Measurements from ENCODE around the gene DCST1. TPM values are rescaled to one million over a fixed set of nuclear protein-coding genes. Genes with fewer than 3 reads are reported as not detected.

The DCST1 gene
- total and polyA plus RNA-seq, 2 donors (not counting 1 experiment from before 2014, with no cell fraction given): not detected

DNA sequence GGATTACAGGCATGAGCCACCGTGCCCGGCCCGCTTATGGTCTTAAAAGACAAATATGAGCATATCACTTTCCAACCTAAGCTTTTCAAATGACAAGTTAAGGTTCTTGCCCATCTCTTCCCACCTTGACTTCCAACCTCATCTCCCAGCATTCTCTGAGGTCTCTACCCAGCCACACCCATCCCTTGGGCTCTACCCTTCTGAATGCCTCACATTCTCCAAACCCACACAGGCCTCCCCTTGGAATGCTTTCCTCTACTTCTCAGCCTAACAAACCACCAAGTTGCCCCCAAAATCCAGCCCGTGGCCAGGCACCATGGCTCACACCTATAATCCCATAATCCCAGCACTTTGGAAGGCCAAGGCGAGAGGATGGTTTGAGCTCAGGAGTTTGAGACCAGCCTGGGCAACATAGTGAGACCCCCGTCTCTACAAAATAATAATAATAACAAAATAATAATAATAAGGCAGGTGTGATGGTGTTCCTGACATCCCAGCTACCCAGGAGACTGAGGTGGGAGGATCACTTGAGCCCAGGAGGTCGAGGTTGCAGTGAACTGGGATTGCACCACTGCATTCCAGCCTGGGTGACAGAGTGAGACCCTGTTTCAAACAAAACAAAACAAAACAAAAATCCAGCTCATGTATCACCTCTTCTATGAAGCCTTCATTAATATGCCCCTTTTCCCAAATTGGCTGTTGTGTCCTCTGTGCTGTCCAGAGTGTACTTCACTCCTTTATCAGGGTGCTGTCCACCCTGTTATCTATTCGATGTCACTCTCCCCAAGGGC lies 11.3 kb upstream of the DCST1 start:
- H3K27ac ChIP-seq (ENCODE audit: insufficient read depth, low read length): no peak overlapping the region
- H3K36me3 ChIP-seq (ENCODE audit: control insufficient read depth, insufficient read depth, low read length): no peaks in the 10 kb centered on the region
- peak in 1 of 2 donors; percentile 16 for DNase-seq (ENCODE audit: low read depth in 2 of 2)
- no peak overlapping the region for H3K4me2 ChIP-seq (ENCODE audit: extremely low read depth, insufficient read depth, low read length)
- no peaks in the 10 kb centered on the region for H3K79me2 ChIP-seq (ENCODE audit: control insufficient read depth, insufficient read depth, low read length)
- peaks cover 14% of the 10 kb centered on the region for H3K4me1 ChIP-seq (ENCODE audit: control insufficient read depth, extremely low read depth, insufficient read depth, low read length)
- no peak overlapping the region for H3K4me3 ChIP-seq (replicated peaks in 1 of 4; ENCODE audit: control extremely low read depth in 1 of 4, insufficient read depth in 1 of 4, low read depth in 3 of 4, low read length in 4 of 4)
- no peak overlapping the region for H3K9ac ChIP-seq (ENCODE audit: insufficient read depth, low read length)
- H4K20me1 ChIP-seq (ENCODE audit: control insufficient read depth, extremely low read depth, insufficient read depth, low read length): no peaks in the 10 kb centered on the region
- H2AFZ ChIP-seq (ENCODE audit: low read length): no peak overlapping the region
- no peaks in the 10 kb centered on the region for H3K9me3 ChIP-seq (ENCODE audit: control insufficient read depth, insufficient read depth, low read depth, low read length)
- TF ChIP-seq EZH2 (IDR thresholded peaks at IDR 0.05; ENCODE audit: low read length, missing control alignments): no peak
- TF ChIP-seq, protein P1, sequence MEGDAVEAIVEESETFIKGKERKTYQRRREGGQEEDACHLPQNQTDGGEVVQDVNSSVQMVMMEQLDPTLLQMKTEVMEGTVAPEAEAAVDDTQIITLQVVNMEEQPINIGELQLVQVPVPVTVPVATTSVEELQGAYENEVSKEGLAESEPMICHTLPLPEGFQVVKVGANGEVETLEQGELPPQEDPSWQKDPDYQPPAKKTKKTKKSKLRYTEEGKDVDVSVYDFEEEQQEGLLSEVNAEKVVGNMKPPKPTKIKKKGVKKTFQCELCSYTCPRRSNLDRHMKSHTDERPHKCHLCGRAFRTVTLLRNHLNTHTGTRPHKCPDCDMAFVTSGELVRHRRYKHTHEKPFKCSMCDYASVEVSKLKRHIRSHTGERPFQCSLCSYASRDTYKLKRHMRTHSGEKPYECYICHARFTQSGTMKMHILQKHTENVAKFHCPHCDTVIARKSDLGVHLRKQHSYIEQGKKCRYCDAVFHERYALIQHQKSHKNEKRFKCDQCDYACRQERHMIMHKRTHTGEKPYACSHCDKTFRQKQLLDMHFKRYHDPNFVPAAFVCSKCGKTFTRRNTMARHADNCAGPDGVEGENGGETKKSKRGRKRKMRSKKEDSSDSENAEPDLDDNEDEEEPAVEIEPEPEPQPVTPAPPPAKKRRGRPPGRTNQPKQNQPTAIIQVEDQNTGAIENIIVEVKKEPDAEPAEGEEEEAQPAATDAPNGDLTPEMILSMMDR (conservative IDR thresholded peaks at IDR 0.05 in 1 of 2, IDR thresholded peaks at IDR 0.05 in 1 of 2; ENCODE audit: low read depth in 1 of 2, low read length in 2 of 2): no peak
- no peaks in the 10 kb centered on the region for H3K27me3 ChIP-seq (ENCODE audit: control insufficient read depth, insufficient read depth, low read length)

DNA sequence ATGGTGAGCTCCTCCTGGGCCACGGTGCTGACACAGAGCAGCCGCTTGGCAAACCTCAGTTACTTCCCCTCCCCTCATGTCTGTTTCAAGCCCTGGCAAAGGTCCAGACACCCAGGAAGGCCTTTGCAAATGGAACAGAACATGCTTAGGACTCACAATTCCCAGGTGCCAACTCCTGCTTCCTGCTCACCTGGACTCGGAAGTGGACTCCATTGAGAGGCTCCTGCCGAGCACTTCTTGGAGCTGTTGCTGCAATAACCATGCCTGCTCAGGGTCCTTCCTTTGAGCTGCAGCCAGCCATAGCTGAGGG lies 10.7 kb upstream of the DCST1 start:
- Histone ChIP-seq H3K4me2 (ENCODE audit: extremely low read depth, insufficient read depth, low read length) (no peak overlapping the region), H4K20me1 (ENCODE audit: control insufficient read depth, extremely low read depth, insufficient read depth, low read length) (no peaks in the 10 kb centered on the region), H3K27me3 (ENCODE audit: control insufficient read depth, insufficient read depth, low read length) (no peaks in the 10 kb centered on the region), H3K79me2 (ENCODE audit: control insufficient read depth, insufficient read depth, low read length) (no peaks in the 10 kb centered on the region), H3K4me3 (replicated peaks in 1 of 4; ENCODE audit: control extremely low read depth in 1 of 4, insufficient read depth in 1 of 4, low read depth in 3 of 4, low read length in 4 of 4) (no peak overlapping the region), H2AFZ (ENCODE audit: low read length) (no peak overlapping the region), H3K4me1 (ENCODE audit: control insufficient read depth, extremely low read depth, insufficient read depth, low read length) (peaks cover 10% of the 10 kb centered on the region), H3K9ac (ENCODE audit: insufficient read depth, low read length) (no peak overlapping the region), H3K9me3 (ENCODE audit: control insufficient read depth, insufficient read depth, low read depth, low read length) (no peaks in the 10 kb centered on the region), H3K27ac (ENCODE audit: insufficient read depth, low read length) (no peak overlapping the region), H3K36me3 (ENCODE audit: control insufficient read depth, insufficient read depth, low read length) (no peaks in the 10 kb centered on the region)
- TF ChIP-seq, protein P1 (conservative IDR thresholded peaks at IDR 0.05 in 1 of 2, IDR thresholded peaks at IDR 0.05 in 1 of 2; ENCODE audit: low read depth in 1 of 2, low read length in 2 of 2): no peak
- no peak for TF ChIP-seq EZH2 (IDR thresholded peaks at IDR 0.05; ENCODE audit: low read length, missing control alignments)
- DNase-seq (ENCODE audit: low read depth in 2 of 2): no peak

- Histone ChIP-seq H3K27ac (ENCODE audit: insufficient read depth, low read length) (no peak overlapping the region), H3K4me3 (replicated peaks in 1 of 4; ENCODE audit: control extremely low read depth in 1 of 4, insufficient read depth in 1 of 4, low read depth in 3 of 4, low read length in 4 of 4) (no peak overlapping the region), H3K4me1 (ENCODE audit: control insufficient read depth, extremely low read depth, insufficient read depth, low read length) (peaks cover 5% of the 10 kb centered on the region), H4K20me1 (ENCODE audit: control insufficient read depth, extremely low read depth, insufficient read depth, low read length) (no peaks in the 10 kb centered on the region), H3K79me2 (ENCODE audit: control insufficient read depth, insufficient read depth, low read length) (no peaks in the 10 kb centered on the region), H2AFZ (ENCODE audit: low read length) (no peak overlapping the region), H3K27me3 (ENCODE audit: control insufficient read depth, insufficient read depth, low read length) (no peaks in the 10 kb centered on the region), H3K4me2 (ENCODE audit: extremely low read depth, insufficient read depth, low read length) (no peak overlapping the region), H3K9ac (ENCODE audit: insufficient read depth, low read length) (no peak overlapping the region), H3K36me3 (ENCODE audit: control insufficient read depth, insufficient read depth, low read length) (no peaks in the 10 kb centered on the region), H3K9me3 (ENCODE audit: control insufficient read depth, insufficient read depth, low read depth, low read length) (no peaks in the 10 kb centered on the region)
- TF ChIP-seq, protein P1 (conservative IDR thresholded peaks at IDR 0.05 in 1 of 2, IDR thresholded peaks at IDR 0.05 in 1 of 2; ENCODE audit: low read depth in 1 of 2, low read length in 2 of 2): no peak
- no peak for TF ChIP-seq EZH2 (IDR thresholded peaks at IDR 0.05; ENCODE audit: low read length, missing control alignments)
- no peak for DNase-seq (ENCODE audit: low read depth in 2 of 2)
Observed at GRCh38 chr1:155023627-155024026, 10.0 kb upstream of the DCST1 start.
